SK-N-SH treated with all-trans-retinoic acid at 6 μM for 48 hours (cell line): ENCODE measurements around the gene CCR3.

Experiments
- ARNTL ChIP-seq: fragments of 450-650 bp; formaldehyde crosslinking; IDR thresholded peaks from 2 replicates; pipeline ENCODE4 v1.5.0; 2020; ENCODE audit warnings: low read depth, mild to moderate bottlenecking, moderate library complexity, borderline replicate concordance
- PPARA ChIP-seq: fragments of 250-450 bp; sonication (Bioruptor Pico); IDR thresholded peaks from 2 replicates; pipeline ENCODE4 v1.5.0; 2020; ENCODE audit warnings: mild to moderate bottlenecking, borderline replicate concordance
- TCF4 ChIP-seq: fragments of 250-450 bp; sonication (Bioruptor Pico); IDR thresholded peaks from 2 replicates; pipeline ENCODE4 v1.8.0; 2021; ENCODE audit warnings: mild to moderate bottlenecking, moderate library complexity, borderline replicate concordance
- ZFP3 ChIP-seq: fragments of 250-450 bp; sonication (Bioruptor Pico); IDR thresholded peaks from 2 replicates; pipeline ENCODE4 v1.5.0; 2020; ENCODE audit warnings: mild to moderate bottlenecking, moderate library complexity
- ZNF70 ChIP-seq: fragments of 450-650 bp; formaldehyde crosslinking; IDR thresholded peaks from 2 replicates; pipeline ENCODE4 v1.5.0; 2020; ENCODE audit warnings: mild to moderate bottlenecking, moderate library complexity
- TF ChIP-seq, protein P1 (sequence below): fragments of 250-450 bp; sonication (Bioruptor Pico); IDR thresholded peaks from 2 replicates; pipeline ENCODE4 v1.5.0; 2020; ENCODE audit warnings: mild to moderate bottlenecking, moderate library complexity
- TF ChIP-seq, protein P2 (sequence below): fragments of 250-450 bp; sonication (Bioruptor Pico); IDR thresholded peaks from 2 replicates; pipeline ENCODE4 v1.5.1; 2020; ENCODE audit warnings: low read depth, mild to moderate bottlenecking, moderate library complexity
- TF ChIP-seq, protein P3 (sequence below): fragments of 250-450 bp; sonication (Bioruptor Pico); IDR thresholded peaks from 2 replicates; pipeline ENCODE4 v1.8.0; 2020; ENCODE audit warnings: mild to moderate bottlenecking, moderate library complexity, borderline replicate concordance

DNA sequence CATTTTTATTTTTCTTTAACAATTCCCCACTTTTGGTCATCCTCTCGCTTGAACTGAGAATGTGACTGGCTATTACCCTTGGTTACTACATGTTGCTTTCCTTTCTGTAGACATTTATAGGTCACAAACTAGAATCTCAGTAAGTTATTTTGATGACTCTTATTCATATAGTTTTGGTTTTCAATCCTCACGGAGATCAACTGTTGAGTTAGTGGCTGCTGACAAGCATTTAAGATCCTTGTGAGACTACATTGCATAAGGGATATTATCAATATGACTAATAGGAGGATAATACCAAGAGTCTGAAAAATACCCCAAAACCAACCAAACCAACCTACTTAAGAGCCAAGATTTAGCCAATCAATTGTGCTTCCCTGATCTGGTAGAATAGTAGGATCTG is 16.3 kb downstream of the CCR3 start:
- TF ChIP-seq ZNF70 (no peak), TCF4 (CRISPR knock-in tag) (no peak), ARNTL (CRISPR knock-in tag) (no peak), ZFP3 (CRISPR knock-in tag) (no peak), PPARA (no peak)
- TF ChIP-seq, protein P1, sequence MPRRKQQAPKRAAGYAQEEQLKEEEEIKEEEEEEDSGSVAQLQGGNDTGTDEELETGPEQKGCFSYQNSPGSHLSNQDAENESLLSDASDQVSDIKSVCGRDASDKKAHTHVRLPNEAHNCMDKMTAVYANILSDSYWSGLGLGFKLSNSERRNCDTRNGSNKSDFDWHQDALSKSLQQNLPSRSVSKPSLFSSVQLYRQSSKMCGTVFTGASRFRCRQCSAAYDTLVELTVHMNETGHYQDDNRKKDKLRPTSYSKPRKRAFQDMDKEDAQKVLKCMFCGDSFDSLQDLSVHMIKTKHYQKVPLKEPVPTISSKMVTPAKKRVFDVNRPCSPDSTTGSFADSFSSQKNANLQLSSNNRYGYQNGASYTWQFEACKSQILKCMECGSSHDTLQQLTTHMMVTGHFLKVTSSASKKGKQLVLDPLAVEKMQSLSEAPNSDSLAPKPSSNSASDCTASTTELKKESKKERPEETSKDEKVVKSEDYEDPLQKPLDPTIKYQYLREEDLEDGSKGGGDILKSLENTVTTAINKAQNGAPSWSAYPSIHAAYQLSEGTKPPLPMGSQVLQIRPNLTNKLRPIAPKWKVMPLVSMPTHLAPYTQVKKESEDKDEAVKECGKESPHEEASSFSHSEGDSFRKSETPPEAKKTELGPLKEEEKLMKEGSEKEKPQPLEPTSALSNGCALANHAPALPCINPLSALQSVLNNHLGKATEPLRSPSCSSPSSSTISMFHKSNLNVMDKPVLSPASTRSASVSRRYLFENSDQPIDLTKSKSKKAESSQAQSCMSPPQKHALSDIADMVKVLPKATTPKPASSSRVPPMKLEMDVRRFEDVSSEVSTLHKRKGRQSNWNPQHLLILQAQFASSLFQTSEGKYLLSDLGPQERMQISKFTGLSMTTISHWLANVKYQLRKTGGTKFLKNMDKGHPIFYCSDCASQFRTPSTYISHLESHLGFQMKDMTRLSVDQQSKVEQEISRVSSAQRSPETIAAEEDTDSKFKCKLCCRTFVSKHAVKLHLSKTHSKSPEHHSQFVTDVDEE: no peak
- TF ChIP-seq, protein P2, sequence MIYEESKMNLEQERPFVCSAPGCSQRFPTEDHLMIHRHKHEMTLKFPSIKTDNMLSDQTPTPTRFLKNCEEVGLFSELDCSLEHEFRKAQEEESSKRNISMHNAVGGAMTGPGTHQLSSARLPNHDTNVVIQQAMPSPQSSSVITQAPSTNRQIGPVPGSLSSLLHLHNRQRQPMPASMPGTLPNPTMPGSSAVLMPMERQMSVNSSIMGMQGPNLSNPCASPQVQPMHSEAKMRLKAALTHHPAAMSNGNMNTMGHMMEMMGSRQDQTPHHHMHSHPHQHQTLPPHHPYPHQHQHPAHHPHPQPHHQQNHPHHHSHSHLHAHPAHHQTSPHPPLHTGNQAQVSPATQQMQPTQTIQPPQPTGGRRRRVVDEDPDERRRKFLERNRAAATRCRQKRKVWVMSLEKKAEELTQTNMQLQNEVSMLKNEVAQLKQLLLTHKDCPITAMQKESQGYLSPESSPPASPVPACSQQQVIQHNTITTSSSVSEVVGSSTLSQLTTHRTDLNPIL (CRISPR knock-in tag): no peak
- TF ChIP-seq, protein P3, sequence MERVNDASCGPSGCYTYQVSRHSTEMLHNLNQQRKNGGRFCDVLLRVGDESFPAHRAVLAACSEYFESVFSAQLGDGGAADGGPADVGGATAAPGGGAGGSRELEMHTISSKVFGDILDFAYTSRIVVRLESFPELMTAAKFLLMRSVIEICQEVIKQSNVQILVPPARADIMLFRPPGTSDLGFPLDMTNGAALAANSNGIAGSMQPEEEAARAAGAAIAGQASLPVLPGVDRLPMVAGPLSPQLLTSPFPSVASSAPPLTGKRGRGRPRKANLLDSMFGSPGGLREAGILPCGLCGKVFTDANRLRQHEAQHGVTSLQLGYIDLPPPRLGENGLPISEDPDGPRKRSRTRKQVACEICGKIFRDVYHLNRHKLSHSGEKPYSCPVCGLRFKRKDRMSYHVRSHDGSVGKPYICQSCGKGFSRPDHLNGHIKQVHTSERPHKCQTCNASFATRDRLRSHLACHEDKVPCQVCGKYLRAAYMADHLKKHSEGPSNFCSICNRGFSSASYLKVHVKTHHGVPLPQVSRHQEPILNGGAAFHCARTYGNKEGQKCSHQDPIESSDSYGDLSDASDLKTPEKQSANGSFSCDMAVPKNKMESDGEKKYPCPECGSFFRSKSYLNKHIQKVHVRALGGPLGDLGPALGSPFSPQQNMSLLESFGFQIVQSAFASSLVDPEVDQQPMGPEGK: no peak
